K562 (cell line): ENCODE results near the gene TMEM164. TPM values are rescaled to one million over a fixed set of nuclear protein-coding genes. Genes with fewer than 3 reads are reported as not detected.

Source experiments
- ATAC-seq: fragments of 200-7000 bp; cut with Tn5 transposase; 3 replicates; pipeline ENCODE4 v1.9.1; 2020; ENCODE audit warnings: moderate library complexity
- BruUV-seq: library from RNA; stranded (reverse); fragments of 400-500 nt; replicated peaks from 2 replicates; lab custom pipeline; 2021; lab: Mats Ljungman, UMichigan
- CTCF ChIA-PET: fragments of 300-600 bp; formaldehyde crosslinking; extraction: SDS; loops from one replicate; lab custom pipeline; 2021; ENCODE audit warnings: low intra/inter-chr PET ratio; lab: Yijun Ruan, JAX
- POLR2A ChIA-PET: fragments of 300-600, 350-650 bp; sonication (Branson Sonifier 250); formaldehyde crosslinking; extraction: SDS; loops from one replicate; lab custom pipeline; 2021; ENCODE audit warnings: antibody characterized with exemption, inconsistent platforms; lab: Yijun Ruan, JAX
- DNase-seq, 4 experiments: peaks; one replicate each; pipeline versions ENCODE4 v3.0.0 to v3.0.0-alpha.2; 2011 to 2018; ENCODE audit warnings: low spot score in 3 of 4, mixed read lengths in 3 of 4; ENCODE audit errors: extremely low read depth in 1 of 4
- FAIRE-seq: peaks from 2 replicates; lab custom pipeline; 2011; peaks lifted over from hg19 to GRCh38; lab: Jason Lieb, UNC
- H2AFZ ChIP-seq: 2 replicates; pipeline ENCODE4 v1.6.0; 2011; ENCODE audit warnings: low read depth, low read length, control low read depth, inconsistent platforms
- H3K27ac ChIP-seq: fragments of 200-600 bp; 3 replicates; pipeline ENCODE4 v1.8.0; 2011; ENCODE audit warnings: low read depth, mild to moderate bottlenecking, control low read depth, inconsistent platforms, low read length, moderate library complexity, mixed read lengths; ENCODE audit errors: extremely low read depth
- H3K27me3 ChIP-seq, 2 experiments: fragments of 300-600 bp in 1 of 2; 2 replicates in 1 of 2; 3 replicates in 1 of 2; pipeline versions ENCODE4 v1.6.0 to v1.8.0; 2011; ENCODE audit warnings: inconsistent platforms in 2 of 2, low read length in 2 of 2, mild to moderate bottlenecking in 1 of 2, mixed read lengths in 1 of 2, moderate library complexity in 1 of 2; ENCODE audit not compliant: control insufficient read depth in 2 of 2, insufficient read depth in 2 of 2
- H3K36me3 ChIP-seq: fragments of 300-600 bp; 3 replicates; pipeline ENCODE4 v1.8.0; 2011; ENCODE audit warnings: mild to moderate bottlenecking, low read length, inconsistent platforms; ENCODE audit not compliant: control insufficient read depth, insufficient read depth
- H3K4me1 ChIP-seq, 2 experiments: fragments of 200-600 bp in 1 of 2; replicated peaks in 1 of 2; 2 replicates in 1 of 2; 3 replicates in 1 of 2; pipeline versions ENCODE4 v1.5.1 to v1.8.0; 2011; ENCODE audit warnings: inconsistent platforms in 2 of 2, low read length in 2 of 2, mild to moderate bottlenecking in 1 of 2, mixed read lengths in 1 of 2, moderate library complexity in 1 of 2; ENCODE audit not compliant: control insufficient read depth in 2 of 2, insufficient read depth in 2 of 2
- H3K4me2 ChIP-seq: 2 replicates; pipeline ENCODE4 v1.6.1; 2011; ENCODE audit warnings: low read length, control low read depth, inconsistent platforms, mixed read lengths; ENCODE audit not compliant: insufficient read depth
- H3K4me3 ChIP-seq: fragments of 200-600 bp; sonication (generic), shearing (Covaris generic); 2 replicates; pipeline ENCODE4 v1.5.1; 2016; ENCODE audit warnings: control low read depth, inconsistent platforms
- H3K79me2 ChIP-seq: fragments of 200-600 bp; 3 replicates; pipeline ENCODE4 v1.8.0; 2011; ENCODE audit warnings: low read length, inconsistent platforms; ENCODE audit not compliant: control insufficient read depth, insufficient read depth
- H3K9ac ChIP-seq, 2 experiments: 2 replicates each; pipeline versions ENCODE4 v1.6.0 to v1.6.1; 2011; ENCODE audit warnings: low read depth in 2 of 2, low read length in 2 of 2, control low read depth in 1 of 2, inconsistent platforms in 1 of 2, mild to moderate bottlenecking in 1 of 2, mixed read lengths in 1 of 2; ENCODE audit not compliant: insufficient read depth in 1 of 2
- H3K9me1 ChIP-seq: one replicate; pipeline ENCODE4 v1.6.0; 2011; ENCODE audit warnings: inconsistent platforms, mild to moderate bottlenecking, low read length, moderate library complexity; ENCODE audit not compliant: control insufficient read depth, insufficient read depth
- H3K9me3 ChIP-seq: replicated peaks from 2 replicates; pipeline ENCODE4 v1.5.1; 2011; ENCODE audit warnings: low read depth, low read length, inconsistent platforms; ENCODE audit not compliant: control insufficient read depth, insufficient read depth
- H4K20me1 ChIP-seq: replicated peaks from 2 replicates; pipeline ENCODE4 v1.6.1; 2011; ENCODE audit warnings: low read length, inconsistent platforms, mixed read lengths; ENCODE audit not compliant: control insufficient read depth, insufficient read depth
- ELF2 ChIP-seq: fragments of 250-450 bp; sonication (Bioruptor Pico); IDR thresholded peaks from 2 replicates; pipeline ENCODE4 v1.5.0; 2021; ENCODE audit warnings: mild to moderate bottlenecking
- GABPB2 ChIP-seq: fragments of 250-450 bp; sonication (Bioruptor Pico); conservative IDR thresholded peaks from 2 replicates; pipeline ENCODE4 v1.5.1; 2021; ENCODE audit warnings: mild to moderate bottlenecking
- HDAC6 ChIP-seq: IDR thresholded peaks from 2 replicates; pipeline ENCODE4 v1.6.1; 2012; ENCODE audit warnings: low read depth, mild to moderate bottlenecking, control low read depth, inconsistent platforms, low read length, moderate library complexity
- MLX ChIP-seq, 2 experiments: fragments of 450-650 bp in 1 of 2; sonication (generic) in 1 of 2; formaldehyde crosslinking; conservative IDR thresholded peaks; 2 replicates each; pipeline versions ENCODE4 v1.4.0 to v1.8.1; 2020 to 2022; ENCODE audit warnings: mild to moderate bottlenecking in 1 of 2, missing genetic modification reagents in 1 of 2
- PCBP2 ChIP-seq: fragments of 200-400 bp; formaldehyde crosslinking; IDR thresholded peaks from 2 replicates; pipeline ENCODE4 v1.6.1; 2018; ENCODE audit warnings: low read length, low read depth, mild to moderate bottlenecking, moderate library complexity; ENCODE audit not compliant: poor library complexity, severe bottlenecking
- PRDM10 ChIP-seq: fragments of 450-650 bp; IDR thresholded peaks from 2 replicates; pipeline ENCODE4 v1.6.1; 2018; ENCODE audit not compliant: partially characterized antibody
- SMAD1 ChIP-seq: fragments of 150-350 bp; IDR thresholded peaks from 2 replicates; pipeline ENCODE4 v1.6.1; 2014; ENCODE audit warnings: low read length, low read depth; ENCODE audit not compliant: partially characterized antibody
- ZC3H4 ChIP-seq: sonication (generic); formaldehyde crosslinking; IDR thresholded peaks from 2 replicates; pipeline ENCODE4 v1.9.0; 2021; ENCODE audit warnings: missing genetic modification reagents, borderline replicate concordance
- ZNF212 ChIP-seq: fragments of 450-650 bp; formaldehyde crosslinking; IDR thresholded peaks from 2 replicates; pipeline ENCODE4 v1.4.0; 2020; ENCODE audit warnings: mild to moderate bottlenecking
- WGBS: fragments of 100-300 bp; shearing (Covaris generic); methylation state at CpG from one replicate; pipeline ENCODE4 v1.1.6; 2016; ENCODE audit warnings: low coverage, mixed read lengths; ENCODE audit not compliant: insufficient coverage; ENCODE audit errors: missing lambda C conversion rate; 5-methylcytosine and 5-hydroxymethylcytosine counted together
- in situ Hi-C: fragments of 300-500 bp; cut with MboI; formaldehyde crosslinking; loops from 4 replicates; pipeline ENCODE4 v1.15.0; 2018; ENCODE audit warnings: inconsistent platforms, mixed read lengths
- intact Hi-C: fragments of 100-400 bp; cut with micrococcal nuclease; formaldehyde crosslinking; loops from 2 replicates; pipeline ENCODE4 v1.14.2; 2022
- polyA plus RNA-seq, 8 experiments: library from polyadenylated mRNA; depleted of rRNA in 4 of 8; stranded (reverse) in 5 of 8; unstranded in 3 of 8; fragments of >200 nt; fragmentation: Nextera tagmentation in 2 of 8; fragmentation: Illumina TruSeq in 1 of 8; extraction: Ambion mirVana in 2 of 8; extraction: Trizol in 1 of 8; gene quantifications; 2 replicates each; pipeline versions ENCODE4 v1.2.1 to v1.2.3, GENCODE V29; 2011 to 2014; ENCODE audit warnings: inconsistent platforms in 1 of 8, missing spikeins in 1 of 8
- total RNA-seq, 7 experiments: library from RNA; depleted of rRNA in 6 of 7; stranded (reverse); fragments of >200 nt in 6 of 7; fragmentation: Illumina TruSeq in 2 of 7; extraction: Trizol in 2 of 7; gene quantifications; 2 replicates each; pipeline versions ENCODE4 v1.2.1 to v1.2.3, GENCODE V29; 2011 to 2021; ENCODE audit warnings: low replicate concordance in 1 of 7

The TMEM164 gene
- total and polyA plus RNA-seq, 9 of the 15 experiments (the other 6 are each of a cell fraction or from before 2014, with no cell fraction given), result 2.4 to 57.3 (median 23.1) TPM

- no peak for ATAC-seq
- peaks cover 5% of the 10 kb centered on the region for H3K9me1 ChIP-seq
- ChIA-PET CTCF (no interaction called here), POLR2A (no interaction called here)
- intact Hi-C loops (no loop called here), in situ Hi-C loops (no loop called here)
- no peaks in the 10 kb centered on the region for H3K9me3 ChIP-seq
- TF ChIP-seq GABPB2, result no peak
- TF ChIP-seq ZNF212 (CRISPR knock-in tag), result no peak
- TF ChIP-seq ZC3H4 (CRISPR knock-in tag), result no peak
- no peak for TF ChIP-seq MLX (CRISPR knock-in tag; conservative IDR thresholded peaks at IDR 0.05)
- TF ChIP-seq PRDM10, result no peak
- no peak for TF ChIP-seq SMAD1
- no peak for TF ChIP-seq ELF2
- no peak for TF ChIP-seq HDAC6
- TF ChIP-seq PCBP2, result no peak
- DNase-seq, result no peak
- WGBS, result 97% methylated on average over 3 of the region's 3 CpGs
- no peaks in the 10 kb centered on the region for H3K27me3 ChIP-seq
- H3K4me2 ChIP-seq, result no peak overlapping the region
- H4K20me1 ChIP-seq, result peaks cover 9% of the 10 kb centered on the region; the same call in 1 of the 2 replicates
- FAIRE-seq, result no peak
- no peak overlapping the region for H2AFZ ChIP-seq
- peaks cover 58% of the 10 kb centered on the region for H3K79me2 ChIP-seq
- H3K36me3 ChIP-seq, result peaks cover 7% of the 10 kb centered on the region; the same call in 2 of the 3 replicates
- no peak overlapping the region for H3K9ac ChIP-seq
- no TSS peak for BruUV-seq
- no peak overlapping the region for H3K27ac ChIP-seq
- H3K4me1 ChIP-seq, result peaks cover 0 to 4% of the 10 kb centered on the region in 2 experiments; a peak in 2 of 5 replicates
- H3K4me3 ChIP-seq, result no peak overlapping the region
These were observed 56.5 kb downstream of the TMEM164 start for GRCh38 chrX:110059410-110059809.
